GM20000 (cell line): ENCODE data around the gene MFF.
"Not testable (repeated sequence)": the region's sequence is repeated elsewhere in the genome, so short reads cannot be mapped to it uniquely, and the experiment has no call there.

Experiments
- DNase-seq: peaks from one replicate; pipeline ENCODE4 v3.0.0; 2012; ENCODE audit warnings: low spot score
- TF ChIP-seq, protein P1 (sequence below): IDR thresholded peaks from 2 replicates; pipeline ENCODE4 v1.5.1; 2012; ENCODE audit warnings: mild to moderate bottlenecking, control low read depth; ENCODE audit errors: extremely low read depth, missing control alignments

MFF gene

DNA sequence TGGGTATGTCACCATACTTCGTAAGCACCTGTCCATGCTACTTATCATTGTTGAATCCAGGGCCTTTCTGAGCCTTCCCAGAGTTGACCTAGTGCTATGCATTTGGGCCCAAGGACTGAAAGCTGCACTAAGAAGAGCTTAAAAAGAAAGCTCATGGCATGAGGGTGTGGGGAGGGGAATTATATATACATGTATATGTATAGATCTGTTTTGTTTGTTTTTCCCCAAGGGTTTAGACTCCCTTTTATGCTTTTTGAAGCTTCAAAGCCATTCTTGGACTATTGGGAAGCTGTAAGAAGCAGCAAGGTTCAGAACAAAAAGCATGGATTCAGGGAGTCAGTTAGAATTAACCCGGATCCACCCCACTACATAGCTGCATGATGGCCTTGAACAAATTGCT lies 23.3 kb downstream of the MFF start:
- TF ChIP-seq, protein P1, sequence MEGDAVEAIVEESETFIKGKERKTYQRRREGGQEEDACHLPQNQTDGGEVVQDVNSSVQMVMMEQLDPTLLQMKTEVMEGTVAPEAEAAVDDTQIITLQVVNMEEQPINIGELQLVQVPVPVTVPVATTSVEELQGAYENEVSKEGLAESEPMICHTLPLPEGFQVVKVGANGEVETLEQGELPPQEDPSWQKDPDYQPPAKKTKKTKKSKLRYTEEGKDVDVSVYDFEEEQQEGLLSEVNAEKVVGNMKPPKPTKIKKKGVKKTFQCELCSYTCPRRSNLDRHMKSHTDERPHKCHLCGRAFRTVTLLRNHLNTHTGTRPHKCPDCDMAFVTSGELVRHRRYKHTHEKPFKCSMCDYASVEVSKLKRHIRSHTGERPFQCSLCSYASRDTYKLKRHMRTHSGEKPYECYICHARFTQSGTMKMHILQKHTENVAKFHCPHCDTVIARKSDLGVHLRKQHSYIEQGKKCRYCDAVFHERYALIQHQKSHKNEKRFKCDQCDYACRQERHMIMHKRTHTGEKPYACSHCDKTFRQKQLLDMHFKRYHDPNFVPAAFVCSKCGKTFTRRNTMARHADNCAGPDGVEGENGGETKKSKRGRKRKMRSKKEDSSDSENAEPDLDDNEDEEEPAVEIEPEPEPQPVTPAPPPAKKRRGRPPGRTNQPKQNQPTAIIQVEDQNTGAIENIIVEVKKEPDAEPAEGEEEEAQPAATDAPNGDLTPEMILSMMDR = no peak
- no peak for DNase-seq

DNA sequence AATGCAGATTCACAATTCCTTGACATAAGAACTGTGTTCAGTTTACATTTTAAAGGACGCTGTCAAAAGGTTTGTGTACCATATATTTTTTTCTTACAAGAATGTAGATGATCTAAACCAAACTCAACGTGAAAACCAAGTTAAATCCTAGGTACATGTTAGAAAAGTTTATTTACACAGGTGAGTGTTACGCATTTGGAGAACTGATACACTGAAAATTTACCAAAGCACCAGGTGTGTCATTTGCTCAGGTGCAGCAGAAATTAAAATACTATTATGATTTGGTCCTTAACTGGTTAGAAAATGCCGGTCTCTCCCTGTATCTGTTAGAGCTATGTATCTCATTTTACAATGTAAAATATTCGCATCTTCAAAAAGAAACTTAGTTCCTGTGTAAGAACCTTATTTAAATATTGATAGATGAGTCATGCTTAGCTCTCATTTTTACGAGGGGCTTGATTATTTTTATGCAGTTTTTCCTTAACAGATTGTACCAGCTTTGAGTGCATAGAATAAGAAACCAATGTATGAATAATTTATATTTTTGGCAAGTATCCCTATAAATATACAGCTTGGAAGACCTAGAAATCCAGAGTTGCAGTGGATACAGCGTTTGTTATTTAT lies 25.1 kb downstream of the MFF start:
- TF ChIP-seq, protein P1 = no peak
- DNase-seq = no peak

DNA sequence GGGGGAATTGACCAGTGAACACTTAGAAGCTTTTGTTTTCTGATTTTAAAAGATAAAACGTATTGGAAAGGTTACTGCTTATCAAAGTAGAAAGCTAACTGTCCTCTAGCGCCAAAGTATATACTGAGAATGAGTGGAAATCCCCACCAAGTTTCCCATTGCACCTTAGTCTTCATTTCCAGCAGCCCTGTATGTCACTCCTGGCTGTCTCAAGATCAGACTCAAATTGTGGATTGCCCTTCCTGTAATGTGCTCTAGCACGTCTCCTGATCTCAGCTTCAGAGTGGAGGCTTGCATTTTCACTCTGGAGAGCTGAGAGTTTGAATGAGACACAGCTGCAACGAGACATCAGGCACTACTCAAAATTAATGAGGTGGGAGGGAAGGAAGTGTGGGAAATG lies 26.6 kb downstream of the MFF start:
- DNase-seq = peak; percentile 39
- TF ChIP-seq, protein P1 = no peak

DNA sequence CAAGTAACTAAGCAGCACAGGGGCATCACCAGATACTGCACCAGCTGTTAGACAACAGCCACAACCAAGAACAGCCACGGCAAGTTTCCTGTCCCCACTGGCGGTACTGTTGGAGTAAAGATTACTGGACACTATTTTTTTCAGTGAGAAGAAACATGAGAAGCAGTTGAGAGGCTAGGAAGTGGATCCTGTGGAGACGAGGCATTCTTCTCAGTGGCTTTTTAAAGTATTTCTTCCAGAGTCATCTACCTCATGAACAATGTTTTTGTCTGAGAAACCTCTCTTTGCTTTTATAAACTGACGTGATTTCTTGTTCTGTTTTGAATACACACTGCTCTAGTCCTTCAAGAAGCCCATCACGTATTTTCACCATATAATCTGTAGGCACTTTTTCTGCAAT lies 35.3 kb downstream of the MFF start:
- no peak for DNase-seq
- TF ChIP-seq, protein P1 = no peak

DNA sequence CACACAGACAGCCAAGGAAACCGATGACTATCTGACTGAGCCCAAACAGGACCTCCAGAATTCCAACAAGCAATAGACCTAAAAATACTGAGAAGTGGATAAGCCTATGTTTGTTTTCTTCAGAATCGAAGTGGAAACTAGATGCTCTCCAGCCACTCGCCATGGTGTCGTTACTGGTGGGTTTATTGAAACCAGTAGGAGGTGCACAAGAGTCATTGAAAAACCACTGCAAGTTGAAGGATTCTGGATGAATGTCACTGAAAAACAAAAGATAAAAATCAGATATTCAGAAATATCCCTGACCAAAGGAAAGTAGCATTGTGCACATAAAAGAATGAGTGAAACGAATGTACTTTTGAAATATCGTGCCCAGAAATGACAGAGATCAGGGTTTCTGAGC lies 38.7 kb downstream of the MFF start:
- TF ChIP-seq, protein P1 = no peak
- no peak for DNase-seq

DNA sequence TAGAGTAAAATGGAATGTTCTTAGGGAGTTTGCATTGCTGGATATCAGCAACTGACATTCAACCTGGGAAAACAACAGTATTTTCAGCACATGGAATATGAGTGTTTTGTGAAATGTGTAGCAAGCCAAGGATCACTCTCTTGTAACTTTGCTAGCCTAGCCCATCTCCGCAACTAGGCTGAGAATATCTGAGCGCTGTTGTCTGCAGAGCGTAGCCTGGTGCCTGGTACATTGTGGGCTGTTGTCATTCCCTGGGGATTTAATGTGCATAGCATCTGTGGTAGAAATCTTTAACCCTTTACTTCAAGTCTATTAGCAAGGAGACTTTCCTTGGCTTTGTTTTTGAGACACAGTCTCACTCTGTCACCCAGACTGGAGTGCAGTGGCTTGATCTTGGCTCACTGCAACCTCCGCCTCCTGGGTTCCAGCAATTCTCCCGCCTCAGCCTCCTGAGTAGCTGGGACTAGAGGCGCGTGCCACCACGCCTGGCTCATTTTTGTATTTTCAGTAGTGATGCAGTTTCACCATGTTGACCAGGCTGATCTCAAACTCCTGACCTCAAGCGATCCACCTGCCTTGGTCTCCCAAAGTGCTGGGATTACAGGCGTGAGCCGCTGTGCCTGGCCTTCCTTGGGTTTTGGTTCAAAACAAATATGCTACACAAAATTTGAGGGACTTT lies 39.7 kb downstream of the MFF start:
- not testable (repeated sequence) for DNase-seq

DNA sequence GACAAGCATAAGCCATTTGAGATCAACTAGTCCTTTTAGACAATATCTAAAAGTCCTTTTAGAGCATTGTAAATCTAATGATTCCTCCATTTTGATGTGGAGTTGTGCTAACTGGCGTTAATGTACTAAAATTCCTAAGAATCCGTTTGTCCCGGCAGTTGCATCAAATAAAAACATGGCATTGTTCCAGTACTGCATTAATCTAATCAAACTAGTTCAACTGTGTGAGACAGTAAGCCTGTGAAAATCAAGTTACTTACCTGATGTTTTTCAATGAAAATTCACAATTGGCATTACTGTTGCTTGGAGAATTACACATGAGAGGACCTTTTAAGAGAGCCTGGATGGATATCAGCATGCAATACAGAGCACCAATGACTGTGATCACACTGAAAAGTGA lies 40.8 kb downstream of the MFF start:
- TF ChIP-seq, protein P1 = no peak
- no peak for DNase-seq

DNA sequence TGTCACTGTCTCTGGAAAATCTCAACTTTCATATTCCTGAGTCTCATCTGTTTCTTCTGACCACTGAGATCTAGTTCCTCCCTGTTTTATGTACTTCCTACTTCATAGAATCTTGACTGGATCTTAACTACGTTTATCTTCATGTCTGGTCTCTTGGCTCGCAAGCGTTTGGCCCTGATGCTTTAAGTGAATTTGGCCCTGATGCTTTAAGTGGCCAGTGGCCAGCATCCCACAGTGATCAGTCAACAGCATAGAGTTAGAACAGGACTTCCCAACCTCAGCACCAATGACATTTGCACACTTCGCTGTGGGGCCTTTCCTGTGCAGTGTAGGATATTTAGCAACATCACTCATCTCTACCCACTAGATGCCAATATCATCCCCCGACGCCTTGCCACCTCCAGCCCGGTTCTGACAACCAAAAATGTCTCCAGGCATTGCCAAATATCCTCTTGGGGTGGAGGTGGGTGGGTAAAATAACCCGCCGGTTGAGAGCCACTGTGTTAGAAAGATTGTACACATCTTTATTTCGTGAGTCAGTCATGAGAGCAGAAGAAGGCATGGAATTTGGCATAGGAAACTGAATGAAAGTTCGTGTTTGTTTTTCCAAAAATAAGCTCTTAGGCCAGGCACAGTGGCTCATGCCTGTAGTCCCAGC lies 41.8 kb downstream of the MFF start:
- no peak for DNase-seq
- TF ChIP-seq, protein P1 = no peak
